Measurements from ENCODE around the gene CACNA1H. TPM values are rescaled to one million over a fixed set of nuclear protein-coding genes. Genes with fewer than 3 reads are reported as not detected.

Gene CACNA1H
- total and polyA plus RNA-seq, 2 experiments from 2014 or later: 9.1 TPM

DNA sequence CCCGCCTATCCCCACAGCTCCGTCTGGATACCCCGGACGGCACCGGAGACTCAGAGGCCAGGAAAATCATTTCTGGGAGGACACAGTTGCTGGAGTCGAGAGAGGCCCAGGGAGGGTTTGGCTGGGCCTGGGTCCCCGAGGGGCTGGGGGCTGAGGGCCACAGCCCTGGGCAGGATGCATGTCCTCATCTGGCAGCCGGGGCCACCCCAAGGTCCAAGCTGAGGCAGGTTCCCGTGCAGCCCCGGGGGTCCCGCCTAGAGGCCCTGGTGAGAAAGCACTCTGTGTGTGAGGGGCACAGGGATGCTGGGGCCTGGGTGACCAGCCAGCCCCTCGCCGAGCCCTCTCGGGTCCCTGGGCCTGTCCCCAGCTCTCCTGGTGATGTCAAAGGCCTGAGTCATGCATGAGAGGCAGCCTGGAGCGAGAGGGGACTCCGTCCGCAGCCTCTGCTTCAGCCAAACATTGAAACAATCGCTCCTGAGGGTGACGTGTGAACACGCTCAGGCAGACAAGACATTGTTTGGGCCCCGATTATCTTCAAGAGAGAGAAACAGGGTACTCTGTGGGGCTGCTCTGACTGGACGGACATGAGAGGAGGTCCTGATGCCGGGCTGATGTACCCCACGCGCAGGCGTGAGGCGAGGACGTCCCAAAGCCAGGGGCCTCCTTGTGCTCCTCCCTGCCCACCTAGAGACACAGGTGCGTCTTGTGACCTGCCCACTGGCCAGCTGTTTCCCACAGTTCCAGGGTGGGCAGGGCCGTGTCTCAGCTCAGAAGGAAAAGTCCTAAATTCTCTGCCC is 31.1 kb upstream of the CACNA1H start:
- Histone ChIP-seq H3K27ac (no peak overlapping the region), H3K4me1 (ENCODE audit: insufficient read depth) (no peaks in the 10 kb centered on the region), H3K27me3 (no peaks in the 10 kb centered on the region), H3K79me2 (no peaks in the 10 kb centered on the region), H2AFZ (no peak overlapping the region), H3K36me3 (replicated peaks; ENCODE audit: insufficient read depth, low read depth) (no peaks in the 10 kb centered on the region), H3K4me3 (no peak overlapping the region), H3K9me2 (replicated peaks; ENCODE audit: insufficient read depth) (no peaks in the 10 kb centered on the region), H3K9me3 (ENCODE audit: low read depth) (no peaks in the 10 kb centered on the region), H3K4me2 (no peak overlapping the region), H4K20me1 (ENCODE audit: insufficient read depth, poor library complexity, severe bottlenecking) (no peaks in the 10 kb centered on the region)
- no peak for DNase-seq (ENCODE audit: low spot score)
- WGBS (ENCODE audit: low lambda C conversion rate, missing lambda C conversion rate): 90% methylated on average over 30 of the region's 30 CpGs
- TF ChIP-seq EZH2 (IDR thresholded peaks at IDR 0.05; ENCODE audit: borderline replicate concordance) (no peak), EZH2phosphoT487 (IDR thresholded peaks at IDR 0.05; ENCODE audit: low read depth, severe bottlenecking, unreplicated experiment) (no peak)
- TF ChIP-seq, protein P1, sequence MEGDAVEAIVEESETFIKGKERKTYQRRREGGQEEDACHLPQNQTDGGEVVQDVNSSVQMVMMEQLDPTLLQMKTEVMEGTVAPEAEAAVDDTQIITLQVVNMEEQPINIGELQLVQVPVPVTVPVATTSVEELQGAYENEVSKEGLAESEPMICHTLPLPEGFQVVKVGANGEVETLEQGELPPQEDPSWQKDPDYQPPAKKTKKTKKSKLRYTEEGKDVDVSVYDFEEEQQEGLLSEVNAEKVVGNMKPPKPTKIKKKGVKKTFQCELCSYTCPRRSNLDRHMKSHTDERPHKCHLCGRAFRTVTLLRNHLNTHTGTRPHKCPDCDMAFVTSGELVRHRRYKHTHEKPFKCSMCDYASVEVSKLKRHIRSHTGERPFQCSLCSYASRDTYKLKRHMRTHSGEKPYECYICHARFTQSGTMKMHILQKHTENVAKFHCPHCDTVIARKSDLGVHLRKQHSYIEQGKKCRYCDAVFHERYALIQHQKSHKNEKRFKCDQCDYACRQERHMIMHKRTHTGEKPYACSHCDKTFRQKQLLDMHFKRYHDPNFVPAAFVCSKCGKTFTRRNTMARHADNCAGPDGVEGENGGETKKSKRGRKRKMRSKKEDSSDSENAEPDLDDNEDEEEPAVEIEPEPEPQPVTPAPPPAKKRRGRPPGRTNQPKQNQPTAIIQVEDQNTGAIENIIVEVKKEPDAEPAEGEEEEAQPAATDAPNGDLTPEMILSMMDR (IDR thresholded peaks at IDR 0.05; ENCODE audit: poor library complexity): no peak

DNA sequence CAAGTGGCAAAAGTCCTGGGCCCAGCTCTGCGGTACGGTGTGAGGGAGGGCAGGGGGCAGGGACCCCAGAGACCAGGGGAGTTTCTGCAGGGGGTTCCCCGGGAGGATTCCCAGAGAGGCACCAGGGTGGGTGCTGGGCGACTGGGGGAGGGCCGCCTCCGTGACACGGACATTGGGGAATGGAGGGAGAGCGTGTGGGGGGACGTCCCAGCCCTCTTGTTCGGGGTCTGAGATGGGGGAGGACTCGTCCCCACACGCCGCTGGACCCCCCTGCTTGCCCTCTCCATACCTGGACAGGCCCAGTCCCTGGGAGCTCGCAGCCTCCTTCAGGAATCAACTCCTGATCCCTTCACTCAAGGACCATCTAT is 30.5 kb upstream of the CACNA1H start:
- TF ChIP-seq EZH2 (IDR thresholded peaks at IDR 0.05; ENCODE audit: borderline replicate concordance) (no peak), EZH2phosphoT487 (IDR thresholded peaks at IDR 0.05; ENCODE audit: low read depth, severe bottlenecking, unreplicated experiment) (no peak)
- TF ChIP-seq, protein P1 (IDR thresholded peaks at IDR 0.05; ENCODE audit: poor library complexity): no peak
- H3K27me3 ChIP-seq: no peaks in the 10 kb centered on the region
- no peaks in the 10 kb centered on the region for H3K9me2 ChIP-seq (replicated peaks; ENCODE audit: insufficient read depth)
- H3K79me2 ChIP-seq: no peaks in the 10 kb centered on the region
- H3K27ac ChIP-seq: no peak overlapping the region
- H3K4me3 ChIP-seq: no peak overlapping the region
- H3K9me3 ChIP-seq (ENCODE audit: low read depth): no peaks in the 10 kb centered on the region
- no peaks in the 10 kb centered on the region for H4K20me1 ChIP-seq (ENCODE audit: insufficient read depth, poor library complexity, severe bottlenecking)
- H3K4me2 ChIP-seq: no peak overlapping the region
- no peaks in the 10 kb centered on the region for H3K36me3 ChIP-seq (replicated peaks; ENCODE audit: insufficient read depth, low read depth)
- DNase-seq (ENCODE audit: low spot score): no peak
- H3K4me1 ChIP-seq (ENCODE audit: insufficient read depth): no peaks in the 10 kb centered on the region
- H2AFZ ChIP-seq: no peak overlapping the region
- WGBS (ENCODE audit: low lambda C conversion rate, missing lambda C conversion rate): 91% methylated on average over 9 of the region's 14 CpGs

DNA sequence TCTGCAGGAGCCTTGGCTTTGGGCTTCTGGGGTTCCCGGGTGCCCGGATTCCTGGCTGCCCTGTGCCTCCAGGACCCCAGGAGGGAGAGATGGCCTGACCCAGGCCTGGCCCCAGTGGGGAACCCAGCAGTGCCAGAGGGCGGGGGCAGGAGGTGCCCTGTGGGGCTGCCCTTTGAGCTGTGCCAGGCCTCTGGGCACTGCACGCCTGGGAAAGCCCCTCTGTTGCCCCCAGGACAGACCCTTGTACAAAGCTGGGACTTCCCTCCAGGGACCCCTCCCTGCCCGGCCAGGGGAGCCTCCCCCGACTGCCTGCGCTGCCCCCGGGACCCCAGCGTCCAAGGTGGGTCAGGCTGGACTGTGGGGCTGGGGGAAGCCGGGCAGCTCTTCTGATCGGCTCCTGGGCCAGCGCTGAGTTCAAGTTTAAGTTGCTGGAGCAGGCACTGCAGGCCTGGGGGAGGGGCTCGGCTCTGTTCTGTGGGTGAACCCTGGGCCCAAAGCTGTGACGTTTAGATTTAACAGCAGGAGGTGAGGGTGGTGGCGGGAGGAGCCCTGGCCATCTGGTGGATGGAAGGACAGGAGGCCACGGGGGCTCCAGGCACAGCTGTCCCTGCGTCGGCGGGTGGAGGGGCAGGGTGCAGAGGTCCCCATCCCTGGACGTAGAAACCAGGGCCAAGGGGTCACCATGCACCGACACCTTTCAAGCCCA is 29.2 kb upstream of the CACNA1H start:
- H3K4me1 ChIP-seq (ENCODE audit: insufficient read depth): no peaks in the 10 kb centered on the region
- no peak overlapping the region for H2AFZ ChIP-seq
- H3K79me2 ChIP-seq: no peaks in the 10 kb centered on the region
- H3K9me2 ChIP-seq (replicated peaks; ENCODE audit: insufficient read depth): no peaks in the 10 kb centered on the region
- no peaks in the 10 kb centered on the region for H3K27me3 ChIP-seq
- no peak overlapping the region for H3K4me2 ChIP-seq
- no peaks in the 10 kb centered on the region for H4K20me1 ChIP-seq (ENCODE audit: insufficient read depth, poor library complexity, severe bottlenecking)
- H3K27ac ChIP-seq: no peak overlapping the region
- WGBS (ENCODE audit: low lambda C conversion rate, missing lambda C conversion rate): 90% methylated on average over 17 of the region's 21 CpGs
- no peaks in the 10 kb centered on the region for H3K36me3 ChIP-seq (replicated peaks; ENCODE audit: insufficient read depth, low read depth)
- no peak for TF ChIP-seq EZH2 (IDR thresholded peaks at IDR 0.05; ENCODE audit: borderline replicate concordance)
- TF ChIP-seq, protein P1 (IDR thresholded peaks at IDR 0.05; ENCODE audit: poor library complexity): no peak
- TF ChIP-seq EZH2phosphoT487 (IDR thresholded peaks at IDR 0.05; ENCODE audit: low read depth, severe bottlenecking, unreplicated experiment): no peak
- no peak overlapping the region for H3K4me3 ChIP-seq
- DNase-seq (ENCODE audit: low spot score): no peak
- no peaks in the 10 kb centered on the region for H3K9me3 ChIP-seq (ENCODE audit: low read depth)
